Type B pancreatic cell (in vitro differentiated cells): ENCODE measurements around the gene HUS1. TPM values are rescaled to one million over a fixed set of nuclear protein-coding genes. Genes with fewer than 3 reads are reported as not detected.

Experiments used
- DNase-seq: peaks from one replicate; pipeline ENCODE4 v3.0.0; 2021; ENCODE audit warnings: mixed read lengths; ENCODE audit not compliant: unreplicated experiment; ENCODE audit errors: extremely low spot score
- H3K27ac Mint-ChIP-seq: 2 replicates; pipeline ENCODE4 v1.8.0; 2021; ENCODE audit warnings: mild to moderate bottlenecking, mixed read lengths
- H3K27me3 Mint-ChIP-seq: 2 replicates; pipeline ENCODE4 v1.8.0; 2021; ENCODE audit warnings: mixed read lengths
- H3K36me3 Mint-ChIP-seq: 2 replicates; pipeline ENCODE4 v1.8.0; 2021; ENCODE audit warnings: mixed read lengths
- H3K4me1 Mint-ChIP-seq: one replicate; pipeline ENCODE4 v1.8.0; 2021; ENCODE audit warnings: mixed read lengths; ENCODE audit not compliant: unreplicated experiment
- H3K4me3 Mint-ChIP-seq: 2 replicates; pipeline ENCODE4 v1.8.0; 2021; ENCODE audit warnings: mild to moderate bottlenecking, mixed read lengths
- H3K9me3 Mint-ChIP-seq: 2 replicates; pipeline ENCODE4 v1.8.0; 2021; ENCODE audit warnings: mixed read lengths
- CTCF ChIP-seq: fragments of 200-600 bp; sonication (generic); conservative IDR thresholded peaks from 2 replicates; pipeline ENCODE4 v1.5.0; 2021; ENCODE audit warnings: antibody characterized with exemption, mild to moderate bottlenecking
- total RNA-seq: library from RNA; stranded (reverse); gene quantifications from 2 replicates; pipeline ENCODE4 v1.2.1, GENCODE V29; 2021; ENCODE audit warnings: low replicate concordance

HUS1 gene
- total RNA-seq, 1 donor from 2014 or later: 34.5 TPM

GRCh38 chr7:48011951-48012350 is 32.5 kb upstream of the HUS1 start:
- Mint-ChIP-seq H3K4me1 (no peaks in the 10 kb centered on the region), H3K27ac (no peak overlapping the region), H3K27me3 (no peaks in the 10 kb centered on the region), H3K36me3 (no peaks in the 10 kb centered on the region), H3K9me3 (no peaks in the 10 kb centered on the region), H3K4me3 (no peak overlapping the region)
- DNase-seq: no peak
- TF ChIP-seq CTCF: no peak

GRCh38 chr7:48011323-48011722 is 31.9 kb upstream of the HUS1 start:
- no peaks in the 10 kb centered on the region for H3K27me3 Mint-ChIP-seq
- no peaks in the 10 kb centered on the region for H3K9me3 Mint-ChIP-seq
- DNase-seq: no peak
- TF ChIP-seq CTCF: no peak
- H3K36me3 Mint-ChIP-seq: no peaks in the 10 kb centered on the region
- H3K4me3 Mint-ChIP-seq: no peak overlapping the region
- H3K27ac Mint-ChIP-seq: no peak overlapping the region
- H3K4me1 Mint-ChIP-seq: no peaks in the 10 kb centered on the region

GRCh38 chr7:48009954-48010353 is 30.5 kb upstream of the HUS1 start:
- no peaks in the 10 kb centered on the region for H3K27me3 Mint-ChIP-seq
- H3K9me3 Mint-ChIP-seq: no peaks in the 10 kb centered on the region
- H3K4me1 Mint-ChIP-seq: no peaks in the 10 kb centered on the region
- H3K27ac Mint-ChIP-seq: no peak overlapping the region
- H3K4me3 Mint-ChIP-seq: no peak overlapping the region
- no peak for TF ChIP-seq CTCF
- no peak for DNase-seq
- no peaks in the 10 kb centered on the region for H3K36me3 Mint-ChIP-seq

- no peak overlapping the region for H3K27ac Mint-ChIP-seq
- no peak for TF ChIP-seq CTCF
- no peaks in the 10 kb centered on the region for H3K9me3 Mint-ChIP-seq
- no peaks in the 10 kb centered on the region for H3K36me3 Mint-ChIP-seq
- DNase-seq: no peak
- no peaks in the 10 kb centered on the region for H3K27me3 Mint-ChIP-seq
- H3K4me3 Mint-ChIP-seq: no peak overlapping the region
- no peaks in the 10 kb centered on the region for H3K4me1 Mint-ChIP-seq
Observed at GRCh38 chr7:48009257-48009656, 29.8 kb upstream of the HUS1 start.

- Mint-ChIP-seq H3K36me3 (no peaks in the 10 kb centered on the region), H3K9me3 (peaks cover 7% of the 10 kb centered on the region), H3K4me1 (no peaks in the 10 kb centered on the region), H3K27ac (no peak overlapping the region), H3K4me3 (no peak overlapping the region), H3K27me3 (no peaks in the 10 kb centered on the region)
- no peak for TF ChIP-seq CTCF
- no peak for DNase-seq
Observed at GRCh38 chr7:48006866-48007265, 27.5 kb upstream of the HUS1 start.

- Mint-ChIP-seq H3K27ac (no peak overlapping the region), H3K27me3 (no peaks in the 10 kb centered on the region), H3K4me3 (no peak overlapping the region), H3K36me3 (no peaks in the 10 kb centered on the region), H3K9me3 (peaks cover 7% of the 10 kb centered on the region), H3K4me1 (no peaks in the 10 kb centered on the region)
- no peak for DNase-seq
- TF ChIP-seq CTCF: no peak
Observed at GRCh38 chr7:48004638-48005037, 25.2 kb upstream of the HUS1 start.
